GM12801 (cell line): ENCODE measurements around the gene TOPAZ1.

ENCODE experiments used
- CTCF ChIP-seq: IDR thresholded peaks from one replicate; pipeline ENCODE4 v1.5.1; 2011; ENCODE audit warnings: control low read depth; ENCODE audit not compliant: insufficient read length; ENCODE audit errors: extremely low read depth

The TOPAZ1 gene

GRCh38 chr3:44339181-44340057 is 97.7 kb downstream of the TOPAZ1 start:
- TF ChIP-seq CTCF = no peak

- no peak for TF ChIP-seq CTCF
These were observed 98.3 kb downstream of the TOPAZ1 start for GRCh38 chr3:44340058-44340395.

- TF ChIP-seq CTCF = no peak
These were observed 100.6 kb downstream of the TOPAZ1 start for GRCh38 chr3:44342176-44342790.

GRCh38 chr3:44343421-44343820 is 101.7 kb downstream of the TOPAZ1 start:
- no peak for TF ChIP-seq CTCF

- TF ChIP-seq CTCF = no peak
These were observed 107.3 kb downstream of the TOPAZ1 start for GRCh38 chr3:44348993-44349392.

- no peak for TF ChIP-seq CTCF
These were observed 111.8 kb downstream of the TOPAZ1 start for GRCh38 chr3:44353355-44353924.

GRCh38 chr3:44355362-44356033 is 113.8 kb downstream of the TOPAZ1 start:
- TF ChIP-seq CTCF = no peak
